ENCODE data around the gene CCDC18. TPM values are rescaled to one million over a fixed set of nuclear protein-coding genes. Genes with fewer than 3 reads are reported as not detected.
A peak's percentile ranks its signal among the peaks of the same experiment; 100 is the strongest.

Gene CCDC18, protein sequence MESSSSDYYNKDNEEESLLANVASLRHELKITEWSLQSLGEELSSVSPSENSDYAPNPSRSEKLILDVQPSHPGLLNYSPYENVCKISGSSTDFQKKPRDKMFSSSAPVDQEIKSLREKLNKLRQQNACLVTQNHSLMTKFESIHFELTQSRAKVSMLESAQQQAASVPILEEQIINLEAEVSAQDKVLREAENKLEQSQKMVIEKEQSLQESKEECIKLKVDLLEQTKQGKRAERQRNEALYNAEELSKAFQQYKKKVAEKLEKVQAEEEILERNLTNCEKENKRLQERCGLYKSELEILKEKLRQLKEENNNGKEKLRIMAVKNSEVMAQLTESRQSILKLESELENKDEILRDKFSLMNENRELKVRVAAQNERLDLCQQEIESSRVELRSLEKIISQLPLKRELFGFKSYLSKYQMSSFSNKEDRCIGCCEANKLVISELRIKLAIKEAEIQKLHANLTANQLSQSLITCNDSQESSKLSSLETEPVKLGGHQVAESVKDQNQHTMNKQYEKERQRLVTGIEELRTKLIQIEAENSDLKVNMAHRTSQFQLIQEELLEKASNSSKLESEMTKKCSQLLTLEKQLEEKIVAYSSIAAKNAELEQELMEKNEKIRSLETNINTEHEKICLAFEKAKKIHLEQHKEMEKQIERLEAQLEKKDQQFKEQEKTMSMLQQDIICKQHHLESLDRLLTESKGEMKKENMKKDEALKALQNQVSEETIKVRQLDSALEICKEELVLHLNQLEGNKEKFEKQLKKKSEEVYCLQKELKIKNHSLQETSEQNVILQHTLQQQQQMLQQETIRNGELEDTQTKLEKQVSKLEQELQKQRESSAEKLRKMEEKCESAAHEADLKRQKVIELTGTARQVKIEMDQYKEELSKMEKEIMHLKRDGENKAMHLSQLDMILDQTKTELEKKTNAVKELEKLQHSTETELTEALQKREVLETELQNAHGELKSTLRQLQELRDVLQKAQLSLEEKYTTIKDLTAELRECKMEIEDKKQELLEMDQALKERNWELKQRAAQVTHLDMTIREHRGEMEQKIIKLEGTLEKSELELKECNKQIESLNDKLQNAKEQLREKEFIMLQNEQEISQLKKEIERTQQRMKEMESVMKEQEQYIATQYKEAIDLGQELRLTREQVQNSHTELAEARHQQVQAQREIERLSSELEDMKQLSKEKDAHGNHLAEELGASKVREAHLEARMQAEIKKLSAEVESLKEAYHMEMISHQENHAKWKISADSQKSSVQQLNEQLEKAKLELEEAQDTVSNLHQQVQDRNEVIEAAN (N-terminal part only)
- 30.4 and 47.0 TPM in 2 replicates for total RNA-seq (2014; rRNA removed; shearing (Covaris generic))

DNA sequence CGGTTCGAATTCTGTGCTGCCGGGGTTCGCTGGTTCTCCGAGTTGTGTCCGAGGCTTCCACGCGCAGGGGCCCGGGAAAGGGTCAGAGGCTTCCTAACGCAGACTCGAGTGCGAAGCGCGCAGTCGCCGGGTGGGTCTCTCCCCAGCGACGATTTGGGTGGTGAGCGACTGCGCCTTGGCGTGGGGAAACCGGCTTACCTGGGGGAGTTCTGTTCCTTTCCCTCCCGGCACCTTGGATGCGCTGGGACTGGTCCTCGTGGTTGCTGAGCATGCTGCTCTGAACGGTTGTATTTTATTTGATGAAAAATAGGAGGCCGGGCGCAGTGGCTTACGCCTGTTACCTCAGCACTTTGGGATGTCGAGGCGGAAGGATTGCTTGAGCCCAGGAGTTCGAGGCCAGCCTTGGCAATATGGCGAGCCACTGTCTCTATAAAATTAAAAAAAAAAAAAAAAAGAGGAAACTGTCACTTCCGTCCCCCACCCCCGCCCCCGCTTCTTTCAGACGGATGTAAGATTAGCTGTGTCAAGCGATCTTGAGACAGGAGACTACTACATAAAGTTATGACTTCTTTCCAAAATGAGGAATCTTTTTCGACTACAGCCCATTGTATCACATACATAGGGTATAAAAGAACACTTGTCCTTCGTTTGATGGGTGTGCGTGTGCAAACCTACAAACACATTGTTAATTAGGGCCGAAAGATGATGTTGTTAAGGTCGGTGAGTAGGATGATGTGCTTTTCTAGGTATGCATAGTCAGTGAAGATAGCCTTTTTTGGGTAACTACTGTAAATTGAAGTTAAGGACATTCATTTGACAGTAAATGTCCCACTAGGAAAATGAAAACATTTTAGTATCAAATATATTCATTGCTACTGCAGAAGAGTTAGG, at the start of gene CCDC18:
TSS of gene CCDC18 (plus strand) at position 2 of the 891 bp plus-strand sequence. CDS start 2,638 bp downstream, outside the sequence.
- Histone ChIP-seq H3K4me3 (peak within 1 kb of the TSS; percentile 70), H3K27me3 (replicated peaks) (no peaks in the 10 kb centered on the region), H3K36me3 (peaks cover 11% of the 10 kb centered on the region), H3K9me3 (replicated peaks) (no peaks in the 10 kb centered on the region), H3K4me1 (replicated peaks) (peaks cover 18% of the 10 kb centered on the region), H3K27ac (peak within 1 kb of the TSS; percentile 95)
- peak in 1 of 2 experiments; percentile 61 for DNase-seq (ENCODE audit: low read depth in 1 of 2, low spot score in 2 of 2)

DNA sequence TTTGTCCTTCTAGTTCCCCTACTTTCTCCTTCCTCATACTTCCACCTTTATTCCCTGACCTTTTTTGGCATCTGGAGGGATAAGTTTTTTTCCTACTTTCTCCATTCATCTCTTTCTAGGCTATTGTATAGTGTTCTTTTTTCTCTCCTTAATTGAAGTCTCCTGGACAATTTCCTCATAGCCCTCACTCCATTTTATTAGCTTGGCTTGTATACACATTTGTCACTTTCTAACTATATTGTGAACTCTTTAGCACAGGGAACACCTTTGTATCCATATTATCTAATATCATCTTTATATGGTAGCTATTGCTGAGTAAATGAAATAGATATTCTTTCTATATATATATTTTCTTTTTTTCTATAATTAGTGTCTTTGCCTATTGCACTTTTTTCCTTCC, 47.9 kb upstream of the CCDC18 start:
- H3K9me3 ChIP-seq (replicated peaks): no peaks in the 10 kb centered on the region
- peaks cover 78% of the 10 kb centered on the region for H3K36me3 ChIP-seq
- H3K27ac ChIP-seq: no peak overlapping the region
- H3K4me1 ChIP-seq (replicated peaks): no peaks in the 10 kb centered on the region
- no peaks in the 10 kb centered on the region for H3K27me3 ChIP-seq (replicated peaks)
- DNase-seq (ENCODE audit: low read depth in 1 of 2, low spot score in 2 of 2): no peak
- H3K4me3 ChIP-seq: no peak overlapping the region

DNA sequence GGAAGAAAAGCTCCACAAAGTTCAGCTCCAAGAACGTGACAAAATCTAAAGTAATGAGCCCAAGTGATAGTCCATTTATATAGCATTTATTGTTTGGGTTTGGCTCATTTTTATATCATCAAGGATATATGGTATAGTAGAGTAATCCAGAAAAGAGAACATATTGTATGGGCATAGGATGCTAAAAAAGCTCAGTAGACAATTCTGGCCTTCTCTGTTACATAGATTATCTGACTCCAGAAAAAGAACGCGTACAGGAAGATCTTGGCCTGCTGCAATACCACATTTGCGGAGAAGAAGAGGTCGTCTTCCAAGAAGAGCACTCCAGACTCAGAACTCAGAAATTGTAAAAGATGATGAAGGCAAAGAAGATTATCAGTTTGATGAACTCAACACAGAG, 44.1 kb upstream of the CCDC18 start:
- no peaks in the 10 kb centered on the region for H3K4me1 ChIP-seq (replicated peaks)
- no peak overlapping the region for H3K27ac ChIP-seq
- H3K9me3 ChIP-seq (replicated peaks): no peaks in the 10 kb centered on the region
- H3K36me3 ChIP-seq: peaks cover 73% of the 10 kb centered on the region
- no peak overlapping the region for H3K4me3 ChIP-seq
- no peak for DNase-seq (ENCODE audit: low read depth in 1 of 2, low spot score in 2 of 2)
- H3K27me3 ChIP-seq (replicated peaks): no peaks in the 10 kb centered on the region

DNA sequence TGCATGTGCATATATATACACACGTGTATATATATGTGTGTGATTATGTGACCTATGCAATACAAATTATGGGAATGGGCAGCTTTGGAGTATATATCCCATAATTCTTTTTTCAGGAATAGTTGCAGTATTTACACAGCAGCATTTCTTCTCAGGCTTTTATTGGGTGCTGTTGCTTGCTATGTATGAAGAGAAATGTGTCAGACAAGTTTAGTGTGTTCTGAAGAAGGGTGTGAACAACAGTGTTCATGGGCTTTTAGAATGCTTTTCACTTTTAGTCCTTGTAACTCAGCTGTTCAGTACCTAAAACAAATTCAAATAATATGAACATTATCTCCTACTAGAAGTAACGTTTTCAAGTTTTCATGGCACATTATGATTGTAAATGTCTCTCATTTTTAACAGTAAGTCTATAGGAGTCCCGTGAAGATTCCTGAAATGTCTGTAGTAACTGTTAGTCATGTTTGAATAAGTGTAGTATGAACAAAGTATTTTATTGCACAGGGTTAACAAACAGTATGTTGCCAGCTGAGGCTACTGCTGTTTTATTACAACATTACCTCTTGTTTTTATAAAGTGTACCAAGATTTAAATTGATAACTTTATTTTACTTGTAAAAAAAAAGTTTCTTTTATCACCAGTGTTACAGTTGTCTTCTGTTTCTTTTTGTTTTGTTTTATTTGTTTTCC, 42.8 kb upstream of the CCDC18 start:
- no peaks in the 10 kb centered on the region for H3K9me3 ChIP-seq (replicated peaks)
- peaks cover 70% of the 10 kb centered on the region for H3K36me3 ChIP-seq
- H3K27ac ChIP-seq: no peak overlapping the region
- DNase-seq (ENCODE audit: low read depth in 1 of 2, low spot score in 2 of 2): no peak
- no peaks in the 10 kb centered on the region for H3K27me3 ChIP-seq (replicated peaks)
- no peak overlapping the region for H3K4me3 ChIP-seq
- H3K4me1 ChIP-seq (replicated peaks): no peaks in the 10 kb centered on the region

DNA sequence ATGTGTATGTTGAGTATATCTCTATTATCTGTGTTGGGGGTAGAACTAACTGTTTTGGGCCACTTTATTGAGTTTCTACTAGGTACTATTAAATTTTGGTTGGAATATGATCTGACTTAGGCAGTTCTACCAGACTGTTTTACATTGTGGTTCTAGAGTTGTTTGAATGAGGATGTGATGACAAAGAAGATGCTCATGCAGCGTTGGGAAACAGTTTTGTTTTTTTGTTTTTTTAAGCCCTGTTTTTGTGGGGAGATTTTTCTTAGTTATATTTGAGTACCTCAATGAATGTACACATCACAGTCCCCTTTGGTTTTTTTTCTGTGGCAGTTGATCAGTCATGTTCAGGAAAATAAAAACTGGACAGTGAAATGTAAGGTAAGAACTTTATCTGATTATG, 40.4 kb upstream of the CCDC18 start:
- no peak overlapping the region for H3K27ac ChIP-seq
- H3K9me3 ChIP-seq (replicated peaks): no peaks in the 10 kb centered on the region
- no peak for DNase-seq (ENCODE audit: low read depth in 1 of 2, low spot score in 2 of 2)
- peaks cover 53% of the 10 kb centered on the region for H3K36me3 ChIP-seq
- no peaks in the 10 kb centered on the region for H3K4me1 ChIP-seq (replicated peaks)
- no peaks in the 10 kb centered on the region for H3K27me3 ChIP-seq (replicated peaks)
- H3K4me3 ChIP-seq: no peak overlapping the region

DNA sequence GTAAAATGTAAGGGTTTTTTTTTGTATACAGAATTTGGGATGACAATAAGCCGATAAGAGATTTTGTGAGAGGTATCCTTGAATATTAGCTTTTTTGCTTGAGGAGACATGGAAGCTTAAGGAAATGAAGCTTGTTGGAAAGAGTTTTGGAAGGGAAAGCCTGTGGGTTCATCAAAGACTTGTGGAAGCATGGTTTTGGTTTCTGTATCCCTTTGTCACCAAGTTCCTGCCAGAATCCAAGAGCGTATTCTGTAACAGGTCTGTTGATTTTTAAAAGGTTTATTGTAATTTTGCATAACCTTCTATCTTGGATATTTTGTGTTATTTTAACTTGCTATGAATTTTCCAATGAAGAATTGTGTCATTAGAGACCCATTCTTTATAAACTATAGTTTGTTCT, 38.4 kb upstream of the CCDC18 start:
- no peak overlapping the region for H3K27ac ChIP-seq
- H3K4me1 ChIP-seq (replicated peaks): no peaks in the 10 kb centered on the region
- no peak for DNase-seq (ENCODE audit: low read depth in 1 of 2, low spot score in 2 of 2)
- peaks cover 32% of the 10 kb centered on the region for H3K36me3 ChIP-seq
- H3K27me3 ChIP-seq (replicated peaks): no peaks in the 10 kb centered on the region
- H3K9me3 ChIP-seq (replicated peaks): no peaks in the 10 kb centered on the region
- no peak overlapping the region for H3K4me3 ChIP-seq

DNA sequence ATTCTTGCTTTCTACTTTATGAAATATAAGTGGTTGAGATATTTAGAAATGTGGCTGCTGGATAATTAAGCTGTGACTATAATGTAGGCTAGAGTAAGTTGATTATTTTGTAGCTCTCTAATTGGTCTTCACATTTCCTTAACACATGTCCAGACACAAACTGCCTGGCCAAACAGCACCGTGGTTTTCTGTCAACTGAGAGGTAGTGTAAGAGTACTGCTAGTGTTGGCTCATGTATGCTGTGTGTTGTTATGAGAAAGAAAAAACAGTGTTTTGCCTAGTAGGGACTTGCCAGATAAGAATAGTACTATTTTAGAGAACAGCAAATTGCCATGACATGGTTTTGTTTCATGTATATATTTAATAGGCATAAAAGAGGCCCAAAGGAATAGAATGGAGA, 37.4 kb upstream of the CCDC18 start:
- Histone ChIP-seq H3K4me1 (replicated peaks) (no peaks in the 10 kb centered on the region), H3K36me3 (peaks cover 28% of the 10 kb centered on the region), H3K4me3 (no peak overlapping the region), H3K27me3 (replicated peaks) (no peaks in the 10 kb centered on the region), H3K9me3 (replicated peaks) (no peaks in the 10 kb centered on the region), H3K27ac (no peak overlapping the region)
- no peak for DNase-seq (ENCODE audit: low read depth in 1 of 2, low spot score in 2 of 2)

DNA sequence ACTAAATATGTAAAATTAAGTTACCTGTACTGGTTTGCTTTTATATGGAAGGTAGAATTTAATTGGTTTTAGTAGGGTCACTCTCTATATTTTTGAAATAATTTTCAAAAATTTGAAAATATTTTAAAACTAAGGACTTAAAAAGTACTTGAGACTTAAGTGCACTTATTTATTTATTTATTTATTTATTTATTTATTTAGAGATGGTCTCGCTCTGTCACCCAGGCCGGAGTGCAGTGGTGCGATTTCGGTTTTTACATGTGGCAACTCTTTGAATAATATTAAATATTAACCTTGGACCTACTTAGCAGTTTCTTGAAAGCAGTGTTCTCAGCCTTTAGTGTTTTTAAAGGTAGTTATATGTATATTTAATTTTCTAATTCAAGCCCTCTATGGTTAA, 36.8 kb upstream of the CCDC18 start:
- H3K9me3 ChIP-seq (replicated peaks): no peaks in the 10 kb centered on the region
- no peaks in the 10 kb centered on the region for H3K27me3 ChIP-seq (replicated peaks)
- peaks cover 28% of the 10 kb centered on the region for H3K36me3 ChIP-seq
- no peak overlapping the region for H3K27ac ChIP-seq
- no peak overlapping the region for H3K4me3 ChIP-seq
- DNase-seq (ENCODE audit: low read depth in 1 of 2, low spot score in 2 of 2): no peak
- no peaks in the 10 kb centered on the region for H3K4me1 ChIP-seq (replicated peaks)

DNA sequence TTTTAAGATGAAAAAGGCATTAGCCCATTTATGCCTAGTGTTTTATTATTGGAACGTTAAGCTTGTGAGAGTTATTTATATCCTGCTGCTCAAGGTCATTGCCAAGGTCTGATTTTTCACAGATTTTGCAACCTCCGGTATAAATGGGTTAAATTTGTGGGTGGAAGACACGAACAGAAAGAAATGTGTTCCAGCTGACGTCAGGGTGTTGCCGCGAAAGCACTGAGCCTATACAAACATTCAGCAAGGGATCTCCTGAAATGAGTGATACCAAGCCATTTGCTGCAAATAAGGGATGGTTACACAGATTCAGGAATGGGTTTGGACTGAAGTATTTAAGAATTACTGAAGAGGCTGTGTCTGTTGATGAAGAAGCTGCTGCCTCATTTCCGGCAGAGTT, 32.5 kb upstream of the CCDC18 start:
- Histone ChIP-seq H3K27ac (no peak overlapping the region), H3K4me3 (no peak overlapping the region)
- no peak for DNase-seq (ENCODE audit: low read depth in 1 of 2, low spot score in 2 of 2)

DNA sequence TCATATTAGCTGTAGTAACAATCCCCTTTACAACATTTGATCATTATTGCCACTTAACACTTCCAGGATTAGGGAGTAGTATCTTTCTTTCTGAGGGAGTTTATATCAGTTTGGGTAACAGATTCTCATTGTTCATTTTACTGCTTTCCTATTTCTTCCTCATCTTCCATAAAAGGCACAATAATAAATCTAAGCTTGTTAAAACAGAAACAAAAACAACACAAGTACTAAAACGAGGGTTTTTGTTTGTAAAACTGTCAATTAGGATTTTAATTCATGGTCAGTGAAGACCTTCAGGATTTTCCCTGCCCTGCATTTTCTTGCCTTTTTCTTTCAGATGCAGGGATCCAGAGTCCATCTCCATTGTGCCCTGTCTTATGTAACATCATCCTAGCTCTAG, 29.8 kb upstream of the CCDC18 start:
- Histone ChIP-seq H3K27ac (no peak overlapping the region), H3K9me3 (replicated peaks) (no peaks in the 10 kb centered on the region), H3K36me3 (peaks cover 63% of the 10 kb centered on the region), H3K4me1 (replicated peaks) (no peaks in the 10 kb centered on the region), H3K4me3 (no peak overlapping the region), H3K27me3 (replicated peaks) (no peaks in the 10 kb centered on the region)
- no peak for DNase-seq (ENCODE audit: low read depth in 1 of 2, low spot score in 2 of 2)

More for the DNA sequence above, 32.5 kb upstream of the CCDC18 start:
- H3K36me3 ChIP-seq: peaks cover 38% of the 10 kb centered on the region
- H3K4me1 ChIP-seq (replicated peaks): no peaks in the 10 kb centered on the region
- H3K27me3 ChIP-seq (replicated peaks): no peaks in the 10 kb centered on the region
- no peaks in the 10 kb centered on the region for H3K9me3 ChIP-seq (replicated peaks)

DNA sequence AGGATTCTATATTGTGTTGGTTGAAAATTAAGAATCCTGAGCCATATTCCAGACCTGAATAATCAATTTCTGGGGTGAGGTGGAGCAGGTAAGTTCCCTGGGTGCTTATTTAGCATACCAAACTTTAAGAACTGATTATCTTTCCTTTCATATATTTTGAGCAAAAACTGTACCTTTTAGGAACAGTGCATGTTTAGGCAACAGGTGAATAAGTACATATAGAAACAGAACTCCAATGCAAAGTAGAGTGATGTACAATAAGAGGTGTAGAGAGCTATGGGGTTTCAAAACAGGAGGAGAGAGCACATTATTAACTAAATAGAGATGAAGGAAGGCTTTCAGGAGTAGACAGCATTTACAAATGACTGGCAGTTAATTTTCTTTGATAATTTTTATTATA, 29.1 kb upstream of the CCDC18 start:
- Histone ChIP-seq H3K27ac (no peak overlapping the region), H3K4me1 (replicated peaks) (no peaks in the 10 kb centered on the region), H3K9me3 (replicated peaks) (no peaks in the 10 kb centered on the region), H3K36me3 (peaks cover 70% of the 10 kb centered on the region), H3K27me3 (replicated peaks) (no peaks in the 10 kb centered on the region), H3K4me3 (no peak overlapping the region)
- DNase-seq (ENCODE audit: low read depth in 1 of 2, low spot score in 2 of 2): no peak

DNA sequence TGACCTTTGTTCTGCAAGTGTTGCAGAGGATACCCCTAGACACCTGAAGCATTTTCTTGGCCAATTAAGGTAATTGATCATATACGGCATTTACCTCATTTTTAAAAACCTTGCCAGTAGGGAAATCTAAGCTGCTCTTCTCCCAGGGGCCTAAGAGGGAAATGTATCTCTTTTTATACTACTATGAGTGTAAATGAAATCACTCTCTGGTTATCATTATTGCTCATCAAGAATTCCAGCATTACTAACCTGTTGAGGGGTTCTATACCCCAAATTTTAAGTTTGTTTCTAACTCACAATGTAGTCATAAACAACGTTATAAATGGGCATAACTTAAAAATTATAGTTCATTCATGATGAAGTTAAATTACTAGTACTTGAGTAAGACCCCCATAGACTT, 27.7 kb upstream of the CCDC18 start:
- Histone ChIP-seq H3K4me3 (no peak overlapping the region), H3K9me3 (replicated peaks) (no peaks in the 10 kb centered on the region), H3K27ac (no peak overlapping the region), H3K27me3 (replicated peaks) (no peaks in the 10 kb centered on the region), H3K36me3 (peaks cover 75% of the 10 kb centered on the region), H3K4me1 (replicated peaks) (no peaks in the 10 kb centered on the region)
- no peak for DNase-seq (ENCODE audit: low read depth in 1 of 2, low spot score in 2 of 2)
